GM12801 (cell line): ENCODE data around the gene LAMA3.

ENCODE experiments used
- TF ChIP-seq, protein P1 (sequence below): IDR thresholded peaks from one replicate; pipeline ENCODE4 v1.5.1; 2011; ENCODE audit warnings: control low read depth; ENCODE audit not compliant: insufficient read length; ENCODE audit errors: extremely low read depth

Gene LAMA3

GRCh38 chr18:23872701-23873550 is 183.7 kb downstream of the LAMA3 start:
- TF ChIP-seq, protein P1, sequence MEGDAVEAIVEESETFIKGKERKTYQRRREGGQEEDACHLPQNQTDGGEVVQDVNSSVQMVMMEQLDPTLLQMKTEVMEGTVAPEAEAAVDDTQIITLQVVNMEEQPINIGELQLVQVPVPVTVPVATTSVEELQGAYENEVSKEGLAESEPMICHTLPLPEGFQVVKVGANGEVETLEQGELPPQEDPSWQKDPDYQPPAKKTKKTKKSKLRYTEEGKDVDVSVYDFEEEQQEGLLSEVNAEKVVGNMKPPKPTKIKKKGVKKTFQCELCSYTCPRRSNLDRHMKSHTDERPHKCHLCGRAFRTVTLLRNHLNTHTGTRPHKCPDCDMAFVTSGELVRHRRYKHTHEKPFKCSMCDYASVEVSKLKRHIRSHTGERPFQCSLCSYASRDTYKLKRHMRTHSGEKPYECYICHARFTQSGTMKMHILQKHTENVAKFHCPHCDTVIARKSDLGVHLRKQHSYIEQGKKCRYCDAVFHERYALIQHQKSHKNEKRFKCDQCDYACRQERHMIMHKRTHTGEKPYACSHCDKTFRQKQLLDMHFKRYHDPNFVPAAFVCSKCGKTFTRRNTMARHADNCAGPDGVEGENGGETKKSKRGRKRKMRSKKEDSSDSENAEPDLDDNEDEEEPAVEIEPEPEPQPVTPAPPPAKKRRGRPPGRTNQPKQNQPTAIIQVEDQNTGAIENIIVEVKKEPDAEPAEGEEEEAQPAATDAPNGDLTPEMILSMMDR, result no peak

GRCh38 chr18:23875966-23876895 is 187.0 kb downstream of the LAMA3 start:
- TF ChIP-seq, protein P1, result no peak

DNA sequence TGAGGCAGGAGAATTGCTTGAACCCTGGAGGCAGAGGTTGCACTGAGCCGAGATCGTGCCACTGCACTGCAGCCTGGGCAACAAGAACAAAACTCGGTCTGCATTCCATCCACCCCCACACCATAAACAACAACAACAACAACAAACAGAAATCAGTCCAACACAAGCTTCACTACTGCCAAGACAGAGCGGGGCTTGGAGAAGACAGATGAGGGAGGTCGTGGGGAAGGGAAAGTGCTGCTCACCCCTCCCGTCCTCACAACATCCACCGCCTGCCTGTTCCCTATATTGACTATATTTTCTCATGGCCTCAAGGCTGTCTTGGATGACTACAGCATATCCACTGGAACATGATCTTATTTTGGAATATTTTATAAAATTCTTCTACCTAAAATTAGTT is 187.7 kb downstream of the LAMA3 start:
- TF ChIP-seq, protein P1, result no peak

DNA sequence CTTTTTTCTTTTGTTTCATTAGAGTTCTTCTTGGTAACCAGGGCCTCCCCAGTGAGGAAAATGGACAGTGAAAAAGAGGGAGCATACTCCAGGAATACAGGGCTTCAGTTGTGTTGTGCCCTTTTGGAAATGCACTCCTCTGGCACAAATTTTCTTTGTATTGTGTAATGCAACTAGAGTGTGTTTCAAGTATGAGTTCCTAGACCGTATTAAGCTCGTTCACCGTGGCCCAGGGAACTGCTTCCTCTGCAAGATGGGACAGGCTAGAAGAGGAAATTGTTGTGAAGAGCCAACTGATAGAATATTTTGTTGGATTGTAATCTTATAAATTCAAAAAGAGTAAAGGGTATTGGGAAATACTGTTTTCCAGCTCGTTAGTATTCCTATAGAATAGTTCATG is 188.1 kb downstream of the LAMA3 start:
- TF ChIP-seq, protein P1, result no peak

- TF ChIP-seq, protein P1, result no peak
These were observed 189.2 kb downstream of the LAMA3 start for GRCh38 chr18:23878336-23878900.

- TF ChIP-seq, protein P1, result no peak
These were observed 189.9 kb downstream of the LAMA3 start for GRCh38 chr18:23879126-23879525.

DNA sequence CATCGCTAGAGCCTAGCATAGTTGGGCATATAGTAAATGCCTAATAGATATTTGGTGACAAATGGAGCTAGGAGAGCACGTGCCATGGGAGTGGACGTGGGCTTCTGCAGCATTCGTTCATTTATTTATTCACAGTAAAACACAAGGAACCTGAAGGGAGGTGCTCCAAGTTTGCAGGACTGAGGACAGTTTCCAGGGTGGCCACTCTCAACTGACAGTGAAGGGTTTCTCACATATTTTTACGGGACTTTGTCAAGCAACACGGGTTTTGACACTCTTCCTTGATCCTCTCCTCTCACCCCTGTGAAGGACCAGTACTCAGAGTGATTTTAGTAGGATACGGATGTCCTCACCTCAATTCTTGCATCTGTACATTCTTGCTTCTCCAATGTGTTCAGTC is 190.3 kb downstream of the LAMA3 start:
- TF ChIP-seq, protein P1, result no peak
